ENCODE measurements around the gene ACBD4. TPM values are rescaled to one million over a fixed set of nuclear protein-coding genes. Genes with fewer than 3 reads are reported as not detected.

ACBD4 gene
- total and polyA plus RNA-seq, 2 of the 13 experiments (the other 11 are each of a cell fraction or from before 2014, with no cell fraction given), result 16.1 to 26.9 TPM

DNA sequence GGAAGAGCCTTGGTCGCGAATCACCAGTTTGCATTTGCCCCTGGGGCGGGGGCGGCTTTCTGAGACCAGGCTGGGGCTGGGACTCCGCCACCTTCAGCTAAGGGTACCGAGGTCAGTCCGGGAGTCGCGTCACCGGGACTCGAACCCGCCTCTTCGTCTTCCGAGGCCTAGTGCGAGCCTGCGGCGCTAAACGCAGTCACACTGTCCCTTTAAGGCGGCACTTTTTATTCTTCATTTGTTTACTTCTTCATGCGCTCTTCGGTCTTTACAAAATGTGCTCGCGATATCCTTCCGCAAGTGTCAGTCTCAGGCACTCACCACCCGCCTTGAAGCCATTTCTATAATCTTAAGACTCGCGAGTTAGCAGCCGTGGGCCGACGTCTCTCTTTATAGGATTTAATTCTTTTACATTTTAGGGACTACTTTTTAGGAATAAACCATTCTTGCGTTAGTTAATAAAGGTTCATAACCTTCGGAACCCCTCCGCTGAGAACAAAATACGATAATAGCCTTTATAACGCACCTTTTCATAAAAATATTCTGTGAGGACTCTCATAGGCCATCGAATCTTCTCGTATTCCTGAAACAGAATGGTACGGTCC is 12.2 kb downstream of the ACBD4 start (continued):
- TF ChIP-seq BCLAF1 (IDR thresholded peaks at IDR 0.05) (no peak), SAFB2 (CRISPR knock-in tag; IDR thresholded peaks at IDR 0.05; ENCODE audit: borderline replicate concordance, low read depth) (no peak), ZFAT (CRISPR knock-in tag; conservative IDR thresholded peaks at IDR 0.05) (no peak), KAT8 (CRISPR knock-in tag; IDR thresholded peaks at IDR 0.05) (peak; percentile 76), RAD51 (IDR thresholded peaks at IDR 0.05; ENCODE audit: borderline replicate concordance) (no peak), TAF1 (CRISPR knock-in tag; IDR thresholded peaks at IDR 0.05) (no peak; the same call in 1 of the 2 replicates), NONO (IDR thresholded peaks at IDR 0.05) (no peak), NONO (CRISPR knock-in tag; conservative IDR thresholded peaks at IDR 0.05) (no peak), ZFY (CRISPR knock-in tag; IDR thresholded peaks at IDR 0.05) (peak; percentile 92), ASH2L (IDR thresholded peaks at IDR 0.05; ENCODE audit: insufficient read length, low read depth, low read length) (peak; percentile 99), HDAC2 (CRISPR knock-in tag; IDR thresholded peaks at IDR 0.05) (peak; percentile 62; the same call in 1 of the 2 replicates), ZNF337 (CRISPR knock-in tag; IDR thresholded peaks at IDR 0.05; ENCODE audit: borderline replicate concordance, low read depth) (peak; percentile 28), CBFB (CRISPR knock-in tag; IDR thresholded peaks at IDR 0.05) (no peak), ZBTB1 (CRISPR knock-in tag; IDR thresholded peaks at IDR 0.05; ENCODE audit: borderline replicate concordance) (no peak), SP1 (IDR thresholded peaks at IDR 0.05) (no peak), SP1 (CRISPR knock-in tag; IDR thresholded peaks at IDR 0.05) (peak; percentile 41)
- TF ChIP-seq, protein P1, sequence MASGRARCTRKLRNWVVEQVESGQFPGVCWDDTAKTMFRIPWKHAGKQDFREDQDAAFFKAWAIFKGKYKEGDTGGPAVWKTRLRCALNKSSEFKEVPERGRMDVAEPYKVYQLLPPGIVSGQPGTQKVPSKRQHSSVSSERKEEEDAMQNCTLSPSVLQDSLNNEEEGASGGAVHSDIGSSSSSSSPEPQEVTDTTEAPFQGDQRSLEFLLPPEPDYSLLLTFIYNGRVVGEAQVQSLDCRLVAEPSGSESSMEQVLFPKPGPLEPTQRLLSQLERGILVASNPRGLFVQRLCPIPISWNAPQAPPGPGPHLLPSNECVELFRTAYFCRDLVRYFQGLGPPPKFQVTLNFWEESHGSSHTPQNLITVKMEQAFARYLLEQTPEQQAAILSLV (CRISPR knock-in tag; IDR thresholded peaks at IDR 0.05; ENCODE audit: borderline replicate concordance), result no peak
- TF ChIP-seq, protein P2, sequence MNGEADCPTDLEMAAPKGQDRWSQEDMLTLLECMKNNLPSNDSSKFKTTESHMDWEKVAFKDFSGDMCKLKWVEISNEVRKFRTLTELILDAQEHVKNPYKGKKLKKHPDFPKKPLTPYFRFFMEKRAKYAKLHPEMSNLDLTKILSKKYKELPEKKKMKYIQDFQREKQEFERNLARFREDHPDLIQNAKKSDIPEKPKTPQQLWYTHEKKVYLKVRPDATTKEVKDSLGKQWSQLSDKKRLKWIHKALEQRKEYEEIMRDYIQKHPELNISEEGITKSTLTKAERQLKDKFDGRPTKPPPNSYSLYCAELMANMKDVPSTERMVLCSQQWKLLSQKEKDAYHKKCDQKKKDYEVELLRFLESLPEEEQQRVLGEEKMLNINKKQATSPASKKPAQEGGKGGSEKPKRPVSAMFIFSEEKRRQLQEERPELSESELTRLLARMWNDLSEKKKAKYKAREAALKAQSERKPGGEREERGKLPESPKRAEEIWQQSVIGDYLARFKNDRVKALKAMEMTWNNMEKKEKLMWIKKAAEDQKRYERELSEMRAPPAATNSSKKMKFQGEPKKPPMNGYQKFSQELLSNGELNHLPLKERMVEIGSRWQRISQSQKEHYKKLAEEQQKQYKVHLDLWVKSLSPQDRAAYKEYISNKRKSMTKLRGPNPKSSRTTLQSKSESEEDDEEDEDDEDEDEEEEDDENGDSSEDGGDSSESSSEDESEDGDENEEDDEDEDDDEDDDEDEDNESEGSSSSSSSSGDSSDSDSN (CRISPR knock-in tag; IDR thresholded peaks at IDR 0.05), result no peak; the same call in 1 of the 2 replicates
- TF ChIP-seq, protein P3, sequence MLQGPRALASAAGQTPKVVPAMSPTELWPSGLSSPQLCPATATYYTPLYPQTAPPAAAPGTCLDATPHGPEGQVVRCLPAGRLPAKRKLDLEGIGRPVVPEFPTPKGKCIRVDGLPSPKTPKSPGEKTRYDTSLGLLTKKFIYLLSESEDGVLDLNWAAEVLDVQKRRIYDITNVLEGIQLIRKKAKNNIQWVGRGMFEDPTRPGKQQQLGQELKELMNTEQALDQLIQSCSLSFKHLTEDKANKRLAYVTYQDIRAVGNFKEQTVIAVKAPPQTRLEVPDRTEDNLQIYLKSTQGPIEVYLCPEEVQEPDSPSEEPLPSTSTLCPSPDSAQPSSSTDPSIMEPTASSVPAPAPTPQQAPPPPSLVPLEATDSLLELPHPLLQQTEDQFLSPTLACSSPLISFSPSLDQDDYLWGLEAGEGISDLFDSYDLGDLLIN (CRISPR knock-in tag; IDR thresholded peaks at IDR 0.05; ENCODE audit: borderline replicate concordance), result peak; percentile 47; the same call in 1 of the 2 replicates
- TF ChIP-seq, protein P4, sequence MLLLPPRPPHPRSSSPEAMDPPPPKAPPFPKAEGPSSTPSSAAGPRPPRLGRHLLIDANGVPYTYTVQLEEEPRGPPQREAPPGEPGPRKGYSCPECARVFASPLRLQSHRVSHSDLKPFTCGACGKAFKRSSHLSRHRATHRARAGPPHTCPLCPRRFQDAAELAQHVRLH (CRISPR knock-in tag; IDR thresholded peaks at IDR 0.05; ENCODE audit: borderline replicate concordance, low read depth), result 0 out of 2 replicates have a peak, but pooled peaks have one; percentile 40
